ENCODE results near the gene PGC. TPM values are rescaled to one million over a fixed set of nuclear protein-coding genes. Genes with fewer than 3 reads are reported as not detected.

PGC gene
- total and polyA plus RNA-seq, 4 donors = 19.2 to 1,394 (median 467) TPM

DNA sequence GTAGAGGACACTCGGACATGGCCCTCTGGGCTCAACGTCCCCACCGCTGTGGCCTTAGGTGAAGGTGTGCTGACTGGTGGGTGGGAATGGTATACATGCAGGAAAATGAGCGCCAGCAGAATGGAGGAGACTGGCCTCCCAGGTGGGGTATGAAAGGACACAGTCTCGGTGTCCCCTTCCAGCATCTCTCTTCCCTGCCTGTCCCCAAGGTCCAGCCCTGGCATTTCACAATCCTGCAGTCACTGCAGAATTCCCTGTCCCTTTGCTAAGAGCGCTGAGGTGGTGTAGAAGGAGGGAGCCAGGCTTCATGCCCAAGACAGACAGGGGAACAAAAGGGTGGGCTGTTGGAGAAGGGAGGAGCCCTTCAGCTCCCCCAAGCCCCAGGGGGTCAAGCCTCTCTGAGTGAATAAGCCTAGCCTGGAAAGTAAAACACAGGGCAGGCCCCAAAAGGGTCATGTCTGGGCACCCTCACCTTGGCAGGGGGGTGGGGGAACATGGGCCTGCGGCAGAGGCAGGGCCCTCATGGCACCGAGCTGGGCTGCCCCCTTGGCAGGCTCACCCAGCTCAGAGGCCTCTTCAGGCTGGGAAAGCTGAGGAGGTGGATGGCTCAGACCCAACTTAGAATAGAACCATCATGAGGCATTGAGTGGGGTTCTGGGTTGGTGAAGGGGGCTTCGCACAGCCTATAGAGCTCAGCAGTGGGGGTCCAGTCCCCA is 35.7 kb downstream of the PGC start:
- no peaks in the 10 kb centered on the region for H3K9me3 ChIP-seq (ENCODE audit: control insufficient read depth in 4 of 4, insufficient read depth in 3 of 4, low read length in 3 of 4)
- H3K4me3 ChIP-seq = no peak overlapping the region
- ATAC-seq (ENCODE audit: insufficient read depth, low FRiP score) (no peak), DNase-seq (no peak)
- H3K27ac ChIP-seq (ENCODE audit: low read depth in 1 of 2, low read length in 1 of 2) = peak overlapping the region; percentile 53 to 73
- H3K27me3 ChIP-seq (ENCODE audit: control insufficient read depth in 3 of 3, insufficient read depth in 3 of 3, low read length in 2 of 3) = no peaks in the 10 kb centered on the region
- no peak for TF ChIP-seq CTCF (IDR thresholded peaks at IDR 0.05; ENCODE audit: control extremely low read depth, extremely low read depth)
- peaks cover 0 to 31% (median 12%) of the 10 kb centered on the region in 5 donors for H3K4me1 ChIP-seq (ENCODE audit: control insufficient read depth in 5 of 5, insufficient read depth in 5 of 5, low read length in 5 of 5)
- H3K9ac ChIP-seq (ENCODE audit: insufficient read depth in 1 of 2, low read length in 2 of 2) = no peak overlapping the region
- H3K36me3 ChIP-seq (ENCODE audit: control insufficient read depth in 4 of 4, insufficient read depth in 4 of 4, low read length in 4 of 4) = no peaks in the 10 kb centered on the region
- WGBS, 2 donors = 91 to 96% methylated on average over 9 of the region's 9 CpGs

DNA sequence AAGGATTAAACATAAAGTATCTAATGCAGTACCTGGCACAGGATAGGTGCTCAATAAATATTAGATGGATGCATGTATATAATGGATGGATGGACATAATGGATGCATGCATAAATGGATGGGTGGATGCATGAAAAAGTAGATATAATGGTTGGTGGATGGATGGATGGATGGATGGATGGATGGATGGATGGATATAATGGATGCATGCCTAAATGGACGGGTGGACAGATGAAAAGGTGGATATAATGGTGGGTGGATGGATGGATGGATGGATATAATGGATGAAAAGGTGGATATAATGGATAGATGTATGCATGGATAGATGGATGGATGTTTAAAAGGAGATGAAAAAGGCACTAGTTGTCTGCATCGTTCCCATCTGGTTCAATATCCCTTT is 37.8 kb downstream of the PGC start:
- ATAC-seq (ENCODE audit: insufficient read depth, low FRiP score) = no peak
- H3K9ac ChIP-seq (ENCODE audit: insufficient read depth in 1 of 2, low read length in 2 of 2) = no peak overlapping the region
- 93 to 95% methylated on average over 2 of the region's 2 CpGs for WGBS, 2 donors
- no peak for DNase-seq
- no peak overlapping the region for H3K27ac ChIP-seq (ENCODE audit: low read depth in 1 of 2, low read length in 1 of 2)
- no peak overlapping the region for H3K4me3 ChIP-seq
- no peak for TF ChIP-seq CTCF (IDR thresholded peaks at IDR 0.05; ENCODE audit: control extremely low read depth, extremely low read depth)
- H3K27me3 ChIP-seq (ENCODE audit: control insufficient read depth in 3 of 3, insufficient read depth in 3 of 3, low read length in 2 of 3) = no peaks in the 10 kb centered on the region
- no peaks in the 10 kb centered on the region for H3K36me3 ChIP-seq (ENCODE audit: control insufficient read depth in 4 of 4, insufficient read depth in 4 of 4, low read length in 4 of 4)
- H3K9me3 ChIP-seq (ENCODE audit: control insufficient read depth in 4 of 4, insufficient read depth in 3 of 4, low read length in 3 of 4) = no peaks in the 10 kb centered on the region
- H3K4me1 ChIP-seq (ENCODE audit: control insufficient read depth in 5 of 5, insufficient read depth in 5 of 5, low read length in 5 of 5) = peaks cover 0 to 32% (median 16%) of the 10 kb centered on the region in 5 donors

DNA sequence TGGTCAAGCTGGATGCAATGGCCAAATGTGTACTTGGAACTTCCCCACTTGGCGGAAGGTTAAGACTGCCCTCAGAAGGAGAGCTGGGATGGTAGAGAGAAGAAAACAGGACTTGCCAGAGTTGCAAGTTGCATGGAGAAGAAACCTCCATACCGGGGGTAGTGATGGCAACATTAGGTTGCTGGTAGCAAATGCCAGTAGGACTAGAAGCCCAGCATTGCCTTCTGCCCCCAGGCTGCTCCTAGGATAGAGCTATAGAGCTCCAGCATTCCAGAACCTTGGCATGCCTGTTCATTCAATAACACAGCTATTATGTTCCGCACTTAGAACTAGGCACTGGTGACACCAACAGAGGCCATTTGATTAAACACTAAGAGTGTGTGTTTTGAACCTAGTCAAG is 38.3 kb downstream of the PGC start:
- Histone ChIP-seq H3K27me3 (ENCODE audit: control insufficient read depth in 3 of 3, insufficient read depth in 3 of 3, low read length in 2 of 3) (no peaks in the 10 kb centered on the region), H3K9ac (ENCODE audit: insufficient read depth in 1 of 2, low read length in 2 of 2) (no peak overlapping the region), H3K36me3 (ENCODE audit: control insufficient read depth in 4 of 4, insufficient read depth in 4 of 4, low read length in 4 of 4) (no peaks in the 10 kb centered on the region), H3K9me3 (ENCODE audit: control insufficient read depth in 4 of 4, insufficient read depth in 3 of 4, low read length in 3 of 4) (no peaks in the 10 kb centered on the region), H3K4me1 (ENCODE audit: control insufficient read depth in 5 of 5, insufficient read depth in 5 of 5, low read length in 5 of 5) (peaks cover 0 to 30% (median 16%) of the 10 kb centered on the region in 5 donors), H3K27ac (ENCODE audit: low read depth in 1 of 2, low read length in 1 of 2) (no peak overlapping the region), H3K4me3 (no peak overlapping the region)
- no peak for TF ChIP-seq CTCF (IDR thresholded peaks at IDR 0.05; ENCODE audit: control extremely low read depth, extremely low read depth)
- ATAC-seq (ENCODE audit: insufficient read depth, low FRiP score) (no peak), DNase-seq (no peak)
- WGBS, 2 donors = 90 to 95% methylated on average over 3 of the region's 3 CpGs

Data from lung (tissue), 12 donors.